ENCODE measurements around the gene KLHL1. TPM values are rescaled to one million over a fixed set of nuclear protein-coding genes. Genes with fewer than 3 reads are reported as not detected.

The KLHL1 gene
- total RNA-seq, 2 donors from 2014 or later, result 0.15 TPM; not detected in 1

DNA sequence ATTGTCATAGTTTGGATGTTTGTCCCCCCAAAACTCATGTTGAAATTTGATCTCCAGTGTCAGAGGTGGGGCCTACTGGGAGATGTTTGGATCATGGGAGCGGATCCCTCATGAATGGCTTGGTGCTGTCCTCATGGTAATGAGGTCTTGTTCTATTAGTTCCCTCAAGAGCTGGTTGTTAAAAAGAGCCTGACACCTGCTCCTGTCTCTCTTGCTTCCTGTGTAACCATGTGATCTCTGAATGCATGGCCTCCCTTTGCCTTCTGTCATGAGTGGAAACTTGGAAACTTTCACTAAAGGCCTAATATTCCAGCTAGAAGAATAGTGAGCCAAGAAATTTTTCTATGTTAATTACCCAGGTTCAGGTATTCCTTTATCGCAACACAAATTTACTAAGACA, 312.0 kb downstream of the KLHL1 start:
- peaks cover 17% of the 10 kb centered on the region for H3K4me1 Mint-ChIP-seq
- H3K9me3 Mint-ChIP-seq, result no peaks in the 10 kb centered on the region
- no peaks in the 10 kb centered on the region for H3K36me3 Mint-ChIP-seq (ENCODE audit: low read depth)

DNA sequence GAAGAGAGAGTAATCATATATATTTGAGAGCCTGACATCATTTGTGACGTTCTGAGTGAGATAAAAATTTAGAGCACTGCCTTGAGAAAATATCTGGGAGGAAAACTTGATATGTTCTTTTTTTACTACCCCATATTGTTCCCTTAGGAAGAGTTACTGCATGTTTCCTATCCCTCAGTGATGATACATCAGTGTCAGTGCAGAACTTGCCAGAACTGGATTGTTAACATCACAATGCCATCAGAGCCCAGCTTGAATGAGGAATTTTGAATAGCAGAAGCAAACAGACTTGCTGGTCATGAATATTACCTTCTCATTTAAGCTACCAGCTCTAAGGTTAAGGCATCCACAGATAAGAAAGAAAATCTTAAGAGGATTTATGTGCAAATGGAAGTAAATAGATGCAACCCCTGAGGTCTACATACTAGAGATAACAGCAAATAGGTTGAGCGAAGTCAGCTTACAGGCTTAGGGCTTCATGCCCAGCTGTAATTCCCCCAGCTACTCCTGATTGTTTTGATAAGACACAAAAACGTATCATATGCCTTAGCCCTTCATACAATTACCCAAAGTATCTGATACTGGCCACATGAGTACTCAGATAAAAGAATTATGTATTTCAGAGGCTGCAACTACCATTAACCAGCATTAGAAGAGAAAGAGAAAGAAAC, 314.3 kb downstream of the KLHL1 start:
- Mint-ChIP-seq H3K9me3 (no peaks in the 10 kb centered on the region), H3K36me3 (ENCODE audit: low read depth) (no peaks in the 10 kb centered on the region), H3K4me3 (no peak overlapping the region), H3K27ac (peak overlapping the region; percentile 5), H3K4me1 (peaks cover 17% of the 10 kb centered on the region), H3K27me3 (ENCODE audit: insufficient read depth) (peaks cover 28% of the 10 kb centered on the region)
- WGBS, 2 experiments (ENCODE audit: insufficient coverage in 1 of 2, insufficient read length in 1 of 2), result 17 to 40% methylated on average over 2 to 3 of the region's 3 CpGs
- TF ChIP-seq, protein P1, sequence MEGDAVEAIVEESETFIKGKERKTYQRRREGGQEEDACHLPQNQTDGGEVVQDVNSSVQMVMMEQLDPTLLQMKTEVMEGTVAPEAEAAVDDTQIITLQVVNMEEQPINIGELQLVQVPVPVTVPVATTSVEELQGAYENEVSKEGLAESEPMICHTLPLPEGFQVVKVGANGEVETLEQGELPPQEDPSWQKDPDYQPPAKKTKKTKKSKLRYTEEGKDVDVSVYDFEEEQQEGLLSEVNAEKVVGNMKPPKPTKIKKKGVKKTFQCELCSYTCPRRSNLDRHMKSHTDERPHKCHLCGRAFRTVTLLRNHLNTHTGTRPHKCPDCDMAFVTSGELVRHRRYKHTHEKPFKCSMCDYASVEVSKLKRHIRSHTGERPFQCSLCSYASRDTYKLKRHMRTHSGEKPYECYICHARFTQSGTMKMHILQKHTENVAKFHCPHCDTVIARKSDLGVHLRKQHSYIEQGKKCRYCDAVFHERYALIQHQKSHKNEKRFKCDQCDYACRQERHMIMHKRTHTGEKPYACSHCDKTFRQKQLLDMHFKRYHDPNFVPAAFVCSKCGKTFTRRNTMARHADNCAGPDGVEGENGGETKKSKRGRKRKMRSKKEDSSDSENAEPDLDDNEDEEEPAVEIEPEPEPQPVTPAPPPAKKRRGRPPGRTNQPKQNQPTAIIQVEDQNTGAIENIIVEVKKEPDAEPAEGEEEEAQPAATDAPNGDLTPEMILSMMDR (conservative IDR thresholded peaks at IDR 0.05), result no peak
- Histone ChIP-seq H3K9ac (ENCODE audit: extremely low read depth, low read length, poor library complexity, severe bottlenecking) (no peak overlapping the region), H3K27me3 (ENCODE audit: control insufficient read depth, insufficient read depth, low read length, poor library complexity, severe bottlenecking) (no peaks in the 10 kb centered on the region), H3K9me3 (ENCODE audit: control insufficient read depth, low read length) (peaks cover 7% of the 10 kb centered on the region), H3K27ac (ENCODE audit: low read depth, low read length) (no peak overlapping the region), H3K4me1 (ENCODE audit: control insufficient read depth, insufficient read depth, low read length) (no peaks in the 10 kb centered on the region), H3K36me3 (ENCODE audit: control insufficient read depth, insufficient read depth, low read length) (no peaks in the 10 kb centered on the region), H3K4me3 (ENCODE audit: low read length) (no peak overlapping the region)
- DNase-seq, result no peak

More for the DNA sequence above, 312.0 kb downstream of the KLHL1 start:
- Mint-ChIP-seq H3K27ac (no peak overlapping the region), H3K27me3 (ENCODE audit: insufficient read depth) (peaks cover 31% of the 10 kb centered on the region), H3K4me3 (no peak overlapping the region)
- TF ChIP-seq, protein P1 (conservative IDR thresholded peaks at IDR 0.05), result no peak
- Histone ChIP-seq H3K9me3 (ENCODE audit: control insufficient read depth, low read length) (peaks cover 7% of the 10 kb centered on the region), H3K36me3 (ENCODE audit: control insufficient read depth, insufficient read depth, low read length) (no peaks in the 10 kb centered on the region), H3K27ac (ENCODE audit: low read depth, low read length) (no peak overlapping the region), H3K27me3 (ENCODE audit: control insufficient read depth, insufficient read depth, low read length, poor library complexity, severe bottlenecking) (no peaks in the 10 kb centered on the region), H3K4me1 (ENCODE audit: control insufficient read depth, insufficient read depth, low read length) (no peaks in the 10 kb centered on the region), H3K4me3 (ENCODE audit: low read length) (no peak overlapping the region), H3K9ac (ENCODE audit: extremely low read depth, low read length, poor library complexity, severe bottlenecking) (no peak overlapping the region)
- WGBS, 2 experiments (ENCODE audit: insufficient coverage in 1 of 2, insufficient read length in 1 of 2), result 80 to 93% methylated on average over 1 of the region's 2 CpGs
- DNase-seq, result no peak

DNA sequence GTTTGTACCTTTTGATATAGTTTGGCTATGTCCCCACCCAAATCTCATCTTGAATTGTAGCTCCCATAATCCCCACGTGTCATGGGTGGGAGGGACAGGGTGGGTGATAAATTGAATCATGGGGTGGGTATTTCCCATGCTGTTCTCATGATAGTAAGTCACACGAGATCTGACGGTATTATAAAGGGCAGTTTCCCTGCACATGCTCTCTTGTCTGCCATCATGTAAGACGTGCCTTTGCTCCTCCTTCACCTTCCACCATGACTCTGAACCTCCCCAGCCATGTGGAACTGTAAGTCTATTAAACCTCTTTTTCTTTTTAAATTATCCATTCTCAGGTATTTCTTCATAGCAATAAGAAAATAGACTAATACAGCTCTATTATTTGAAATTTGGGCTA, 331.3 kb downstream of the KLHL1 start:
- TF ChIP-seq, protein P1 (conservative IDR thresholded peaks at IDR 0.05), result no peak
- 86 to 100% methylated on average over 2 to 4 of the region's 4 CpGs for WGBS, 2 experiments (ENCODE audit: insufficient coverage in 1 of 2, insufficient read length in 1 of 2)
- Histone ChIP-seq H3K9ac (ENCODE audit: extremely low read depth, low read length, poor library complexity, severe bottlenecking) (no peak overlapping the region), H3K36me3 (ENCODE audit: control insufficient read depth, insufficient read depth, low read length) (no peaks in the 10 kb centered on the region), H3K4me3 (ENCODE audit: low read length) (no peak overlapping the region), H3K9me3 (ENCODE audit: control insufficient read depth, low read length) (peaks cover 12% of the 10 kb centered on the region), H3K4me1 (ENCODE audit: control insufficient read depth, insufficient read depth, low read length) (no peaks in the 10 kb centered on the region), H3K27ac (ENCODE audit: low read depth, low read length) (no peak overlapping the region), H3K27me3 (ENCODE audit: control insufficient read depth, insufficient read depth, low read length, poor library complexity, severe bottlenecking) (no peaks in the 10 kb centered on the region)
- H3K4me1 Mint-ChIP-seq, result no peaks in the 10 kb centered on the region
- no peak overlapping the region for H3K27ac Mint-ChIP-seq
- no peak for DNase-seq
- H3K9me3 Mint-ChIP-seq, result peaks cover 13% of the 10 kb centered on the region
- no peaks in the 10 kb centered on the region for H3K27me3 Mint-ChIP-seq (ENCODE audit: insufficient read depth)
- no peak overlapping the region for H3K4me3 Mint-ChIP-seq
- peaks cover 3% of the 10 kb centered on the region for H3K36me3 Mint-ChIP-seq (ENCODE audit: low read depth)

Data from endodermal cell (in vitro differentiated cells).